HUDEP-2 (cell line): Measurements from ENCODE around the gene CAMKMT.

Experiments
- DNase-seq, 76 experiments: peaks; one replicate each; lab custom pipeline; 2025; ENCODE audit not compliant: unreplicated experiment in 76 of 76; lab: John Stamatoyannopoulos, UW

Gene CAMKMT

DNA sequence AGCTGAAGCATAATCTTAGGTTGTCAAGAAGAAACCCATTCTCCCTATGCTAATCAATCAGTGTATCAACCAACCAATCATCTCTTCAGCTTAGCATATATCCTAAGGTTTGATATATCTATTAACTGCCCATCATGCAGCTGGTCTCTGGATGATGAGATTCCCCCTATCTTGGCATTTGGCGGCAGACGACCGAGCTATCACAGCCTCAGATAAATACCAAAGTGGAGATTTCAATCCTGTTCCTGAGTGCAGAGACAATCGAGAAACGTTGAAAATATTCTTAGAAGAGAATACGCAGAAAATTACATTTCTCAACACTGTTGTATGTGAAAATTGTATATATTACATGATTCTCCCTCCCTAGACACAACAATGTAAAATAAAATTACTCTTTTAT is 320.7 kb downstream of the CAMKMT start:
- no peak for DNase-seq

DNA sequence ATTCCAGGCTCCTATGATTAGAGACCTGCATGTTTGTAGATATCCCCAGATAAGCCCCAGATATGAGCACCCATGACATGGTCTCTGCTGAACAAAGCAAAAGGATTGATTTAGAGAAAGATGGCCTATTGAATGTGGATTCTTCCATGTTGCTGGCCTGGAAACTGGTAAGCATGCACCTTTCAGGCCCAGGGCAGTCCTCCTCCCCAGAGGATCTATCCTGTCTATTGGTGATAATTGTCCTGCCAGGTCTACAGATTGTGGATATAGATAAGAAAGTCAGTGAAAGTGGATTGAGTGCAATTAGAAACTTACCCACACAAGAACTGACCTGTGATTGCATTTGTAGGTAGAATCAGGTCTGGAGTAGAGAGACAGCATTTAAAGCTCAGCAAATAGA is 322.8 kb downstream of the CAMKMT start:
- DNase-seq, result no peak

DNA sequence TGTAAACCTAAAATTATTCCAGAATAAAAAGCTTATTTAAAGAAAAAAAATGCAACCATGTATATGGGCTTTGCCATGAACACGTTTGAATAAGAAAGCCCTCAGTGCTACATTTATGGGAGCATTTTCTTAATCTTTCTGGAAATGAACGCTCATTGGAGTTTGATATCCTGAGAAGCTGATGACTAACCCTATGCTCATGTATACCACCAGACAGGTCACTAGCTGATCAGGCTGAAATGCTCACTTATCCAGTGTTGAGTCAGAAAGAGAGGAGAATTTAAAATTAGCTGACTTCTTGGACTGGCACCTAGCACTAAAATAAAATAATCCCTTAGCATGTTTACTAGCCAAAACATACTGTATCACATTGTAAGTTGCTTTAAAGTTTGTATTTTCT is 324.8 kb downstream of the CAMKMT start:
- DNase-seq, result no peak

DNA sequence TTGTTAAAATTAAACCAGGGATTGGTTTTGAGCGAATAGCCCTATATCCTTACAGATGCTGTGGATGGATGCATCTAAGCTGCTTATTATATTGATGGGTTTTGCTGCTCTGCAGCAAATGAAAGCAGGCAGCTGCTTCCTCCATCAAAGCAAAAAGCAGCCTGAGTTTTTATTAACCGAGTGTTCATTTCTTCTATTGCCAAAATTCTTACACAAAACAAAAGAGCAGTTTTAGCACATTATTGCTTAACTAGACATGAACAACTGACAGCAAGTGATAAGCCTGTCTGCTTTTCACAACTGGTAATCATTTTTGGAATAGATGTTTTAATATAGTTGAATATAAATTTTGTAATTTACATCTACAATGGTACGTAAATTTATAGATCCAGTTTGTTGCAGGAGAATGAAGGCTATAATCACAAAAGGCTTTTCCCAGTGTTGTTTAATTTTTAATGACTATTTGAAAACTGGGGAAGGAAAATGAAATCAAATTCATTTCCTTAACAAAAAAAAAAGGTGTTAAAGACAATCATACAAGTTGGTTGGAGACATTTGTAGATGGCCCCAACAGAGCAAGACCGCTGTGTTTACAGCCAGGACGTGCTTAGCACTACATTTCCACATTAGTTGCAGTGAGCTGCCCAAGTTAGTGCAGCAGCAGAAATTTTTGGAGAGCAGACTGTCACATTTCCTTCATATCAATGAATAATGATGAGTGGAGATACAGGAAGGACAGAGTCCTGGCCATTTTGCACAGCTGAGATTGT is 326.1 kb downstream of the CAMKMT start:
- DNase-seq, result no peak

DNA sequence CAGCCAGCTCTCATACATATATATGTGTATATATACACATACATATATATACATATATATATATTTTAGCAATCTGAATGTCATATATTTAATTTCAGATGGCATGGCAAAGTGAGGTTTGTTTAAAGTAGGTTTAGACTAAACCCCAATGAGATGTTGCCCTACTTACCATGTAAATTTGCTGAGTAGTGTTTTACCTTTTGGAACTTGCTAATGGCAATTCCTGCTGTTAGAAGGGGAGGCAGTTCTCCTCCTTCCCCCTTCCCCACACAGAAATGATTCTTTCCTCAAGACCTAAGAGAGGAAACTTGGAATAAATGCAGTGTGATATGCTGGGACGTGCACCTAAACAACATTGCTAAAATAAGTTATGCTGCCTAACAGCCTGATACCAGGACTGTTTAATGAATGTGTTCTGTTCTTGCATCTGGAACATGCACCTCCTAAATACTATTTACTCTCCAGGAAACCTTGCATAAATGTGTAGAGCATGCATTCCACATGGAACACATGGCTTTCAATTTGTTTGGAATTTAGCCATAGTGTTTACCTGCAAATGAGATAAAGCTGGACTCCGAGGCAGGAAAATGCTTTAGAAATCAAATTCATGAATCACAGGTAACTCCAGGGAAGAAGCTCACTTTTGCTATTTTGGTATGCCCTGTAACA is 326.8 kb downstream of the CAMKMT start:
- DNase-seq, result no peak

DNA sequence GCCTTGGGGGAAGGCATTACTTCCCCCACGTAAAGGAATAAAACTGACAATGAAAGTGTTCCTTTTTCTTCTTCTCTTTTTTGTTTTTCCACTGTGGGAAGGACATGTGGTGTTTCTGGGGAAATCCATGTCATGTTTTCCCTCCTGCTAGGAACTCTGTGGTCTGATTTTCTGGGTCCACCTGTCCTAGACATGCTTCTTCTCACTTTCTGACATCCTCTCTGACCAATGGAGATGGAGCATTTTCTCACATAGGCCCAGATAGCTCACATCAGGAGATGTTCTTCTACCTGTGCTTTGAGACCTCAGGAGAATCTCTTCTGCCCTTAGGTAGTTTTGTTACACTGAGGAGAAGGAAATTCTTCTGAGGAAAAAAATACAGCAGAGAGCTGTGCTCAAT is 327.8 kb downstream of the CAMKMT start:
- no peak for DNase-seq

DNA sequence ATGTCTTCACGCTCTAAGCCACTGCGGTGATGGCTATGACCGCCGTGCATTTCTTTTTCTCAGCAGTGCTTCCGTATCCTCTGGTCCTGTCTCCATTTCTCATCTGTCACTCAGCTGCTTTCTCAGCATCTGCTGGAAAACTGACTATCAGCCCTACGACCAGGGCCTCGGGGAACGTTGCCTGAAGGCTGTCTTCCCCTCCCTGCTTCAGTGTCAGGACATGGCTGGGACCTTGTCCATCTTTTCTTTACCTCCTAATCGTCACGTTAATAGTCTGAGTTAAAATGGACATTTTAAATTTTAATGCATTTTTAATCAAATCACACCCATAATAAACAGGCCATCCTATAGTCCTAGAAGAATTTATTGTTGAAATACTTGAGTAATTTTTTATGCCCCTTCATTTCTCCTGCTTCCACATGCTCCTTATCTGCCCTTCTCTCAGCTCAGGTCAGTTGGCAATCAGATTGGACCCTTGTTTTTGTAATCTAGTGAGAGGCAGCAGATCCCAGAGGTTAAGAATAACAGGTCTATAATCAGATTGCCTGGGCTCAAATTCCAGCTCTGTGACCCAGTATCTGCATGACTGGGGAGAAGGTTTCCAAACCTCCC is 329.5 kb downstream of the CAMKMT start:
- DNase-seq, result no peak

DNA sequence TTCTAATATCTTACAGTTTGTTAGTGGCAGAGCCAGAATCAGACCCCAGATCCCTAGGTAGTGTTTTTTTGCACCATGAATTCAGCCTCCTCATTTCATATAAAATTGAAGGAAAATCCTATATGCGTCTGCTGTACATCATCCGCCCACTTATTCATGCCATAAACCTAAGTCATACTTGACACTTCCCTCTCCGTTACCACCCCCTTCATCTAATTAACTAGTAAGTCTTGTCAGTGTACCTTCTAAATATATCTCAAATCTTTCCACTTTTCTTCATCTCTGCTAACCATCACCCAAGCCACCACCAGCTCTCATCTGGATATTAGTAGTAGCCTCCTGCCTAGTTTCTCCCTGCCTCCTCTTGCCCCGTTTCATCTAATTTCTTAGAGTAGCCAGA is 331.1 kb downstream of the CAMKMT start:
- DNase-seq, result no peak

DNA sequence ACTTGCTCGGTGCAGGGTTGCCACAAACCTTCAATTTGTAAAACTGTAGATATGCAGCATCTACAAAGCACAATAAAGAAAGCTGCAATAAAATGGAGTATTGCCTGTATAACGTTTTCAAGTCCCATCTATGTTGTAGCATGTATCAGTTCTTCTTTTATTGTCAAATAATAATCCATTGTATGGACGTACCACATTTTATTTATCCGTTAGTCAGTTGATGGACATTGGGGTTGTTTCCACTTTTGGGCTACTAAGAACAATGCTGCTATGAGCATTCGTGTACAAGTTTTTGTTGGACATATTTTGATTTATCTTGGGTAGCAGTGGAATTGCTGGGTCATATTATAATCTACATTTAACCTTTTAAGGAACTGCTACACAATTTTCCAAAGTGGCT is 339.1 kb downstream of the CAMKMT start:
- no peak for DNase-seq

DNA sequence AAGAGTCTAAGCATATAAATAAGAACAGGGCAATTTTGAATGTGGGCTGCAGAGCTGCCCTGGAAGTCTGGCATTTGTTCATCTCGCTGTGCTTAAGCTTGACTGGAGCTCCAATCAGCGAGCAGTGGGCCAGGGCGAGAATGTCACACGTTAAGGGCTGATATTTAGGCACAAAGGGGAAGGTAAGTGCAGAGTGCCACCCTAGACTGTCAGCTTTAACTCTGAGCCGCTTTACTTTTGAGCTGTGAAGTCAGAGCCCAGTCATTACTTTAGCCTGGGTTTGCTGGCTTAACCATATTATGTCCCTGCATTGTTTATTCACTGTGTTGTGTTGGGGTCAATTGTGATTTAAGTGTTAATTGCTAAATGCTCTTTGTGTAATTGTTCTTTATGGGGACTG is 343.6 kb downstream of the CAMKMT start:
- DNase-seq, result no peak

DNA sequence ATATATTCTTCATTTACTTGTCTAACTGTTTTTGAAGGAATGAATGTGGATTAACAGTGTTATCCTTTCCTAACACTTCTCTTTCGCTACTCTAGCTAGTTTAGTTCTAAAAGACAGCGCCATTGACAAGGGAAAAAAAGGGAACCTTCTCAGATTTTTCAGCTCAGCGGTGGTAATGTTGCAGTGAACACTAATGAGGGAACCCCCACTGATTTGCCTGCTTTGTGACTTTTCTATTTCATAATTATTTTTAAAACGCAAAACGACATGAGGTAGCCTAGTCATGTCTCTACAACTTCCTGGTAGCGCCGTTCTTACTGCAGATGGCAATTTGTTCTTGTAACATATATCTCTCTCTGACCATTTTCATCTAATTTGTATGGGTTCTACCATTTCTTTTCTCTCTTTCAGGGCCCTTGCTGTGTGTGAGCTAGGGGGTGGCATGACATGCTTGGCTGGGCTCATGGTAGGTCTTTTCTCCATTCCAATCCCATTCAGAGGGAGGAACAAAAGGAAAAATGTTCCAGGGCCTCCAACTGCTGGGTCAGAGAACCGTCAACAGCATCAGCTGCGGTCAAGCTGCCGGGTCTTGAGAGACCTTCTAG is 344.2 kb downstream of the CAMKMT start:
- no peak for DNase-seq

DNA sequence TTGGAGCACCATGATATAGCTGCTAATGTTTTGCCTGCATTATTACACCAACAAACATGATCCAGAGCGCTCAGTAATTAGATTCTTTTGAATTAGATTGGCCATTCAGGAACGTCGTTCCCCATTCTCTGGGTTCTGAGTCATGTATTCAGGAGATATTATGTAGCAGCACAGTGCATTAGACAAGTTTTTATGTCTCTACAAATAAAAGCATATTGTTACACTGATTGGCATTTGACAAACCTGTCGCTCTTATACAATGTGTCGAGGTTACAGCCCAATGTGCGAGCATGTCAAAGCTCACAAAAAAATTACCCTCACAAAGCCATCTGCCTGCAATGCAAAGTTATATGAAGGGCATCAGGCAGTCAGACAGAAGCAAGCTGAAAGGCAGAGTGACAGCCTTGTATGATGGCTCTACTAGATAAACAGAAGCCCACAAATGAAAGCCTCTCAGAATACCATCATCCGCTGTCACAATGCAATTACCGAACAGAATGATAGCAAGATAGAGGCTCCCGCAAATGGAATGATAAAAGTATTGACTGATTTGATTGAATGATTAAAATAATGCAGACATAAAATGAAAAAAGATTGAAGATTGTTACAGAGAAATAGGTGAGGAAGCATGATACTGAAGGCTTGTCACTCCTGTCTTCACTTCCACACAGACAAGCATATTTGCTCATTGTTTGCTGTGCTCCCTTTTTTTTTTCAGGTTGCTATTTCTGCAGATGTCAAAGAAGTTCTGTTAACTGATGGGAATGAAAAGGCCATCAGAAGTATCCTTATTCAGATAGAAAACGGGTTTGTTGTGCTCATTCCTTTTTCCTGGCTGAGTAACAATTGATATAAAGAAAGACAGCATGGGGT is 345.2 kb downstream of the CAMKMT start:
- no peak for DNase-seq

DNA sequence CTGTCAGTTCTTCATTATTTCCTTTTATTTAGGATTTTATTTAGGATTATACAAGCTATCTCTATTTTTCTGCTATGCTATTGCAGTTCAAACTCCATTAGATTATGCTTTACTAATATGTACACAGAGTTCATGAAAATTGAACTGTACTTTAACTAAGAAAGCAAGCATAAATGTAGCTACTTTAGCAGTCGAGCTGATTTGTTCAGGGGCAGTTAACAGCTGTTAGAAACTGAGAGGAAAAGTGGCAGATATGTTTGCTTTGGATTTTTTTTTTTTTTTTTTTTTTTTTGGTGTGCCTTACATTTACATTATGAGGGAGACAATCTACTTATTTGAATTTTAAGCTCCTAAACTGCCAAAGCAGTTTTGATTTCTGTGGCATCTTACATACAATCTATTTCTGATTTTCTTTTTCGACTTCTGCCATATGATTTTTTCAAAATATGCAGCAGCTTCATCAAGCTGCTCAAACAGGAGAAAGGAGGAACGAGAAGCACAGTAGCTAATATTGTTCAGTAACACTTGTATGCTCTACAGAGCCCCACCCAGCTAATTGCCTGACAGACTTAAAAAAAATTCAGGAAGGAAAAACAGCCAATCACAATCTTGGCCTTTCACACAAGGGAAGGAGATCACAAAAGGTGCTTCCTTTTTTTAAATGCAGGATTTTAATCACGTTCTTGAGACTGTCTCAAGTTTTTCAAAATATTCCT is 346.4 kb downstream of the CAMKMT start:
- DNase-seq, result peak in 7 of 76 experiments; percentile 2 to 32 (median 5)

DNA sequence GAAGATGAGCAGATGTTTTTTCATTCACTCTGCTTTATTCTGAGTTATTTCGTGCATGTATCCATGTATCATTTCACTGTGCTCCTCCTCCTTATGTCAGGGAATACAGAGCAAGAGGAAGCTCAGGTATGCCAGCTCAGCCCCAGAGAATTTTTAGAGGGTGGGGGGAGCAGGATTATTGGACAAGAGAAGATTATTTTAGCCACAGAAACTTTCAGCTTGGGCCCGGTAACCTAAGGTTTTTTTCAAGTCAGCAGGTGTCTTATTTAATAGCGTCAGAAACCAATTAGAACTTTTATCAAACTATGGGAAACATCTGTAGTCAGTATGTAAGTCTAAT is 346.9 kb downstream of the CAMKMT start:
- no peak for DNase-seq

DNA sequence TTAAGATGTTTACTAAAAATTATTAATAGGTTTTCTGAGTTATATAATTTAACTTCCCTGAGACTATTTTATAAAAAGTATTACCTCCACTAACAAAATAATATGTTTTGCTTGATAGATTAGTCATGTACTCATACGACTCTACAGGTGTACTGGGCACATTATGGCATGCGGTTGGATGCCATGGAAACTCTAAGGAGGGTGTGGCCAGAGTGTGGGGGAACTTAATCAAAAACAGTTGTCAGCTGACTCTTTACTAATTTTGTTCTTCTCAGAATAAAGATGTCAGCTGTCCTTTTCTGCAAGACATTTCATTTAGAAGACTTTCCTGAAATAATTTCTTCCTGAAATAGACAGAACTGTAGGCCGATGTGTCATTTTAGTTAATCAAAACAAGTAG is 351.4 kb downstream of the CAMKMT start:
- peak in 1 of 76 experiments; percentile 8 for DNase-seq

DNA sequence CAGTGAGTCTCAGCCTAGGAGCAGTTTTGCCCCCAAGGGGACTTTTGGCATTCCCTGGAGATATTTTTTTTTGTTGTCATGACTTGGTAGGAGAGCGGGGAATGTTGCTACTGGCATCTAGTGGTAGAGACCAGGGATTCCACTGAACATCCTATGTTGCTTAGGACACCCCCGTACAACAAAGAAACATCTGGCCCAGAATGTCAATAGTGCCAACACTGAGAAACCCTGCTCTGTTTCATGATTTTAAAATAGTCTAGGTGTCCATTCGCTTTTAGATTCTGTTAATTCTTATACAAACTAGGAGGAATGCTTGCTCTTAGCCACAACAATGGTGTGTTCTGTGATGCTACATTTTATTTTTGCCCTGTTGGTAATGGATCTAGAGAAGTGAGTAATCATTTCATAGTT is 353.9 kb downstream of the CAMKMT start:
- DNase-seq, result peak in 2 of 76 experiments; percentile 2 to 9

DNA sequence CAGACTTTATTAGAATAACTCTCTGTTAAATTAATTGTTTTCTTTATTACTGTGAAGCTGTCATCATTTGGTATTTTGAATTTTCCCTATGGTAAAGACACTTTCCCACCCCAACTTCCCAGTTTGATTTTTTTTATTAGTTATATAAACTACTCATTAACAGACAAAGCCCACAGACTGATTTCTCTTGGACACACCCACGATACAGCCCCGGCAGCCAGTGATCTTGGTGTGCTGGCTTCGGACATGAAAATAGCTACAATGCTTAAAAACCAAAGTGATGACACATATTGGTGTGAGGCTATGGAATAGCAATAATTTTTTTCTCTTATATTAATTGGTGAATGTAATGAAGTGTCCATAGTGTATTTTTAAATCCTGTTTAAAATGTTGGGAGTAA is 354.4 kb downstream of the CAMKMT start:
- no peak for DNase-seq

DNA sequence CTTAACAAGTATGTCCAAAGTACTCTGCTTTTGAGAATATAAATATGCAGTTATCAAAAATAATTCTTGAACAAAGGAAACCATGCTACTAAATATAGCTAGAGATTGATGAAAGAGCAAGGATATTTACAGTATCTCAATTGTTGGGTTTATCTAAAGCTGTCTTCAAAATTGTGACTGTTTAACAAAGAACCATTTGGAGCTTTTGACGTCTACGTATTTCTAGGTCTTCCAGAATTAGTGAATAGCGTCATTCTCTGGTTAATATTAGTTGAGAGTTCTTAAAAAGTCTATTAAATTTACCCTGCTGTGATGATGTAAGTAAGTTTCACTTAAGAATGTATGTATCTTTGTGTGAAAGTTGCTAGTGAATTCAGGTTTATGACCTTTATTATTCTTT is 356.7 kb downstream of the CAMKMT start:
- no peak for DNase-seq

DNA sequence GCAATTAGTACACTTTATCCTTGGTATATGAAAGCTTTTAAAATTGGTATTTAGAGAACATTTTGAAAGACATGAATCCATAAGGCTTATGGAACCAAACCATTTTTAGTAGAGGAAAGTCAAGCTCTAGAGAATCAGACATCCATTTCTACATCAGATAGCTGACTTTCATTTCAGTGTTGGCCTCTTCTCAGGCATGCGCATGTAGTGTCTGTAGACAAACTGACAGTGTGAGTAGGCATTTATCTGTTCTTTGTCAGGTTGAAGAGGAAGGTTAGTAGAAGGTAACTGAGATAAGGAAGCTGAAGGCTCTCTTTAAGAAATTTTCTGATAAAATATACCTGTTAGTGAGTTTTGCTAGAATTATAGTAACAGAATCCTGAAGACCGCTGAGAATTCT is 357.8 kb downstream of the CAMKMT start:
- peak in 6 of 76 experiments; percentile 7 to 28 (median 14) for DNase-seq

DNA sequence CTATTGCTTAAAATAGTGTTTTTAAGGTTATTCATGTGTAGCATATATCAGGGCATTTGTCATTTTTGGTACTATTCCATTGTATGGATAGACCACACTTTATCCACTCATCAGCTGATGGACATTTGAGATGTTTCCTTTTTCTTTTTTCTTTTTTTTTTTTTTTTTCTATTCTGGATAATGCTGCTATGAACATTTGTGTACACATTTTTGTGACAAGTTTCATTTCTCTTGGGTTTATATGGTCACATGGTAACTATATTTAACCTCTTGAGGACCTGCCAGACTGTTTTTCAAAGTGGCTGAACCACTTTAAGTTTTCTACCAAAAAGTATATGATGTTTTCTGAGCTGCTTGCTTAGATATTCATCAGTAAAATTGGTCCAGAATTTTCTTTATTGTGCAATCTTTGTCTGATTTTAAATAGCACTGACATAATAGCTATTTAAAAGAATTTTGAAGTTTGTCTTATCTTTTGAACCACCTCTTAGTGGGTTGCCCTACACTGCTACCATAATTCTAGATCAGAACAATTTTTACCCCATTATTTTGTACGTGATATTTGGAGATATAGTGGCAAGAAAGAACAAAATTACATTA is 360.4 kb downstream of the CAMKMT start:
- DNase-seq, result no peak
